Panc1 (cell line): ENCODE data around the gene ADTRP. TPM values are rescaled to one million over a fixed set of nuclear protein-coding genes. Genes with fewer than 3 reads are reported as not detected.

Experiments
- ATAC-seq: fragments of 200-7000 bp; cut with Tn5 transposase; 2 replicates; pipeline ENCODE4 v1.9.1; 2020; ENCODE audit warnings: mild to moderate bottlenecking, moderate library complexity
- BruUV-seq: library from RNA; stranded (reverse); fragments of 400-500 nt; replicated peaks from 2 replicates; lab custom pipeline; 2021; lab: Mats Ljungman, UMichigan
- CTCF ChIA-PET: fragments of 300-600 bp; sonication (Branson Sonifier 250); formaldehyde crosslinking; loops from one replicate; lab custom pipeline; 2022; ENCODE audit warnings: antibody characterized with exemption; lab: Charles Lee
- POLR2A ChIA-PET: fragments of 300-600 bp; sonication (Branson Sonifier 250); formaldehyde crosslinking; loops from one replicate; lab custom pipeline; 2022; ENCODE audit warnings: antibody characterized with exemption; lab: Charles Lee
- DNase-seq: peaks from one replicate; pipeline ENCODE4 v3.0.0-alpha.2; 2010; ENCODE audit warnings: low read depth, low spot score
- H3K27ac ChIP-seq: 2 replicates; pipeline ENCODE4 v1.5.1; 2011; ENCODE audit warnings: mild to moderate bottlenecking, low read length, inconsistent platforms
- H3K27me3 ChIP-seq: fragments of 200-500 bp; sonication (Bioruptor generic); 2 replicates; pipeline ENCODE4 v1.6.0; 2014; ENCODE audit warnings: low read length, inconsistent platforms; ENCODE audit not compliant: control insufficient read depth, insufficient read depth
- H3K36me3 ChIP-seq: fragments of 200-500 bp; sonication (Bioruptor generic); 2 replicates; pipeline ENCODE4 v1.5.1; 2014; ENCODE audit warnings: inconsistent platforms, mild to moderate bottlenecking, low read length, moderate library complexity; ENCODE audit not compliant: control insufficient read depth, insufficient read depth
- H3K4me1 ChIP-seq: 2 replicates; pipeline ENCODE4 v1.5.1; 2011; ENCODE audit warnings: inconsistent platforms, mild to moderate bottlenecking, low read length, moderate library complexity; ENCODE audit not compliant: control insufficient read depth, insufficient read depth
- H3K4me3 ChIP-seq, 2 experiments: 2 replicates each; pipeline ENCODE4 v1.5.1; 2011 to 2012; ENCODE audit warnings: low read depth in 2 of 2, low read length in 2 of 2, mild to moderate bottlenecking in 2 of 2, inconsistent platforms in 1 of 2, moderate library complexity in 1 of 2
- H3K9me3 ChIP-seq: fragments of 200-500 bp; sonication (Bioruptor generic); 2 replicates; pipeline ENCODE4 v1.5.1; 2014; ENCODE audit warnings: low read depth, mild to moderate bottlenecking, inconsistent platforms, low read length, moderate library complexity; ENCODE audit not compliant: control insufficient read depth, insufficient read depth
- POLR2AphosphoS5 ChIP-seq: IDR thresholded peaks from 2 replicates; pipeline ENCODE4 v1.6.1; 2012; ENCODE audit warnings: mild to moderate bottlenecking, low read depth, low read length, moderate library complexity
- SIN3A ChIP-seq: IDR thresholded peaks from 2 replicates; pipeline ENCODE4 v1.6.1; 2012; ENCODE audit warnings: low read depth, mild to moderate bottlenecking, low read length, moderate library complexity, borderline replicate concordance; ENCODE audit not compliant: insufficient read depth
- TCF7L2 ChIP-seq: IDR thresholded peaks from 2 replicates; pipeline ENCODE4 v1.6.1; 2011; ENCODE audit warnings: mild to moderate bottlenecking, low read depth, low read length, inconsistent platforms
- in situ Hi-C: cut with HindIII; loops from 2 replicates; pipeline ENCODE4 v1.10.0; 2016; ENCODE audit warnings: low sequenced_read_pairs, low pct_unique_long_range_greater_than_20kb
- intact Hi-C: fragments of 100-400 bp; cut with micrococcal nuclease; formaldehyde crosslinking; loops from one replicate; pipeline ENCODE4 v1.10.0; 2022; ENCODE audit not compliant: unreplicated experiment
- total RNA-seq: library from RNA; stranded (reverse); gene quantifications from one replicate; pipeline ENCODE4 v1.2.1, GENCODE V29; 2021; ENCODE audit not compliant: unreplicated experiment
- TF ChIP-seq, protein P1 (sequence below), 2 experiments: IDR thresholded peaks; 2 replicates each; pipeline ENCODE4 v1.6.1; 2011 to 2012; ENCODE audit warnings: low read depth in 2 of 2, control low read depth in 1 of 2, low read length in 1 of 2, mild to moderate bottlenecking in 1 of 2, moderate library complexity in 1 of 2; ENCODE audit not compliant: insufficient read depth in 1 of 2
- TF ChIP-seq, protein P2 (sequence below): fragments of 450-650 bp; IDR thresholded peaks from 2 replicates; pipeline ENCODE4 v1.5.1; 2017; ENCODE audit warnings: mild to moderate bottlenecking

ADTRP gene
- total RNA-seq, 1 experiment from 2014 or later = not detected

GRCh38 chr6:11683871-11684270 lies 94.7 kb downstream of the ADTRP start:
- Histone ChIP-seq H3K4me3 (no peak overlapping the region), H3K27me3 (no peaks in the 10 kb centered on the region), H3K27ac (no peak overlapping the region), H3K36me3 (no peaks in the 10 kb centered on the region), H3K4me1 (no peaks in the 10 kb centered on the region), H3K9me3 (peaks cover 6% of the 10 kb centered on the region; the same call in 1 of the 2 replicates)
- ChIA-PET CTCF (no interaction called here), POLR2A (no interaction called here)
- no peak for ATAC-seq
- no TSS peak for BruUV-seq
- in situ Hi-C loops (no loop called here), intact Hi-C loops (no loop called here)
- TF ChIP-seq, protein P1, sequence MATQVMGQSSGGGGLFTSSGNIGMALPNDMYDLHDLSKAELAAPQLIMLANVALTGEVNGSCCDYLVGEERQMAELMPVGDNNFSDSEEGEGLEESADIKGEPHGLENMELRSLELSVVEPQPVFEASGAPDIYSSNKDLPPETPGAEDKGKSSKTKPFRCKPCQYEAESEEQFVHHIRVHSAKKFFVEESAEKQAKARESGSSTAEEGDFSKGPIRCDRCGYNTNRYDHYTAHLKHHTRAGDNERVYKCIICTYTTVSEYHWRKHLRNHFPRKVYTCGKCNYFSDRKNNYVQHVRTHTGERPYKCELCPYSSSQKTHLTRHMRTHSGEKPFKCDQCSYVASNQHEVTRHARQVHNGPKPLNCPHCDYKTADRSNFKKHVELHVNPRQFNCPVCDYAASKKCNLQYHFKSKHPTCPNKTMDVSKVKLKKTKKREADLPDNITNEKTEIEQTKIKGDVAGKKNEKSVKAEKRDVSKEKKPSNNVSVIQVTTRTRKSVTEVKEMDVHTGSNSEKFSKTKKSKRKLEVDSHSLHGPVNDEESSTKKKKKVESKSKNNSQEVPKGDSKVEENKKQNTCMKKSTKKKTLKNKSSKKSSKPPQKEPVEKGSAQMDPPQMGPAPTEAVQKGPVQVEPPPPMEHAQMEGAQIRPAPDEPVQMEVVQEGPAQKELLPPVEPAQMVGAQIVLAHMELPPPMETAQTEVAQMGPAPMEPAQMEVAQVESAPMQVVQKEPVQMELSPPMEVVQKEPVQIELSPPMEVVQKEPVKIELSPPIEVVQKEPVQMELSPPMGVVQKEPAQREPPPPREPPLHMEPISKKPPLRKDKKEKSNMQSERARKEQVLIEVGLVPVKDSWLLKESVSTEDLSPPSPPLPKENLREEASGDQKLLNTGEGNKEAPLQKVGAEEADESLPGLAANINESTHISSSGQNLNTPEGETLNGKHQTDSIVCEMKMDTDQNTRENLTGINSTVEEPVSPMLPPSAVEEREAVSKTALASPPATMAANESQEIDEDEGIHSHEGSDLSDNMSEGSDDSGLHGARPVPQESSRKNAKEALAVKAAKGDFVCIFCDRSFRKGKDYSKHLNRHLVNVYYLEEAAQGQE (IDR thresholded peaks at IDR 0.05; ENCODE audit: insufficient read depth in 1 of 2, low read depth in 2 of 2, low read length in 1 of 2) = no peak
- TF ChIP-seq, protein P2, sequence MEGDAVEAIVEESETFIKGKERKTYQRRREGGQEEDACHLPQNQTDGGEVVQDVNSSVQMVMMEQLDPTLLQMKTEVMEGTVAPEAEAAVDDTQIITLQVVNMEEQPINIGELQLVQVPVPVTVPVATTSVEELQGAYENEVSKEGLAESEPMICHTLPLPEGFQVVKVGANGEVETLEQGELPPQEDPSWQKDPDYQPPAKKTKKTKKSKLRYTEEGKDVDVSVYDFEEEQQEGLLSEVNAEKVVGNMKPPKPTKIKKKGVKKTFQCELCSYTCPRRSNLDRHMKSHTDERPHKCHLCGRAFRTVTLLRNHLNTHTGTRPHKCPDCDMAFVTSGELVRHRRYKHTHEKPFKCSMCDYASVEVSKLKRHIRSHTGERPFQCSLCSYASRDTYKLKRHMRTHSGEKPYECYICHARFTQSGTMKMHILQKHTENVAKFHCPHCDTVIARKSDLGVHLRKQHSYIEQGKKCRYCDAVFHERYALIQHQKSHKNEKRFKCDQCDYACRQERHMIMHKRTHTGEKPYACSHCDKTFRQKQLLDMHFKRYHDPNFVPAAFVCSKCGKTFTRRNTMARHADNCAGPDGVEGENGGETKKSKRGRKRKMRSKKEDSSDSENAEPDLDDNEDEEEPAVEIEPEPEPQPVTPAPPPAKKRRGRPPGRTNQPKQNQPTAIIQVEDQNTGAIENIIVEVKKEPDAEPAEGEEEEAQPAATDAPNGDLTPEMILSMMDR = no peak
- no peak for TF ChIP-seq POLR2AphosphoS5
- no peak for TF ChIP-seq SIN3A
- TF ChIP-seq TCF7L2 = no peak
- no peak for DNase-seq

GRCh38 chr6:11682561-11682975 lies 96.0 kb downstream of the ADTRP start:
- ChIA-PET POLR2A (no interaction called here), CTCF (no interaction called here)
- Histone ChIP-seq H3K36me3 (no peaks in the 10 kb centered on the region), H3K9me3 (peaks cover 6% of the 10 kb centered on the region; the same call in 1 of the 2 replicates), H3K27me3 (no peaks in the 10 kb centered on the region), H3K27ac (no peak overlapping the region), H3K4me3 (no peak overlapping the region), H3K4me1 (no peaks in the 10 kb centered on the region)
- no peak for DNase-seq
- TF ChIP-seq POLR2AphosphoS5 (no peak), SIN3A (no peak), TCF7L2 (no peak)
- TF ChIP-seq, protein P2 = no peak
- TF ChIP-seq, protein P1 (IDR thresholded peaks at IDR 0.05; ENCODE audit: insufficient read depth in 1 of 2, low read depth in 2 of 2, low read length in 1 of 2) = no peak
- ATAC-seq = no peak
- intact Hi-C loops = no loop called here
- BruUV-seq = no TSS peak
- in situ Hi-C loops = no loop called here
